HG03175 (cell line): ENCODE measurements around the gene R3HDM2.
"Not testable (repeated sequence)": the region's sequence is repeated elsewhere in the genome, so short reads cannot be mapped to it uniquely, and the experiment has no call there.

ENCODE experiments used
- ATAC-seq: cut with Tn5 transposase; IDR thresholded peaks from one replicate; pipeline ENCODE4 v1.9.1; 2021; ENCODE audit warnings: mild to moderate bottlenecking, moderate library complexity; ENCODE audit not compliant: unreplicated experiment

R3HDM2 gene

GRCh38 chr12:57276233-57276632 lies 154.6 kb downstream of the R3HDM2 start:
- ATAC-seq: not testable (repeated sequence)

GRCh38 chr12:57273516-57273915 lies 157.3 kb downstream of the R3HDM2 start:
- no peak for ATAC-seq

- ATAC-seq: no peak
Measured at GRCh38 chr12:57272337-57273151, 158.3 kb downstream of the R3HDM2 start.

GRCh38 chr12:57270966-57271470 lies 159.8 kb downstream of the R3HDM2 start:
- no peak for ATAC-seq

GRCh38 chr12:57268264-57268663 lies 162.6 kb downstream of the R3HDM2 start:
- no peak for ATAC-seq

GRCh38 chr12:57266681-57267080 lies 164.2 kb downstream of the R3HDM2 start:
- no peak for ATAC-seq

- ATAC-seq: no peak
Measured at GRCh38 chr12:57263096-57263495, 167.7 kb downstream of the R3HDM2 start.

GRCh38 chr12:57262126-57262822 lies 168.6 kb downstream of the R3HDM2 start:
- ATAC-seq: no peak

GRCh38 chr12:57261428-57261865 lies 169.4 kb downstream of the R3HDM2 start:
- no peak for ATAC-seq

- no peak for ATAC-seq
Measured at GRCh38 chr12:57260366-57260765, 170.5 kb downstream of the R3HDM2 start.

GRCh38 chr12:57258977-57259970 lies 171.6 kb downstream of the R3HDM2 start:
- no peak for ATAC-seq

- ATAC-seq: no peak
Measured at GRCh38 chr12:57255916-57256315, 174.9 kb downstream of the R3HDM2 start.

- no peak for ATAC-seq
Measured at GRCh38 chr12:57254506-57255280, 176.2 kb downstream of the R3HDM2 start.

- ATAC-seq: no peak
Measured at GRCh38 chr12:57250956-57251355, 179.9 kb downstream of the R3HDM2 start, which contains the start of gene STAC3. Gene STAC3, minus strand, starts transcription at chr12:57251187. Its CDS starts 1,551 bp downstream, at chr12:57249636.

GRCh38 chr12:57250541-57250940 lies 180.3 kb downstream of the R3HDM2 start:
- no peak for ATAC-seq

GRCh38 chr12:57248934-57249742 lies 181.7 kb downstream of the R3HDM2 start:
- no peak for ATAC-seq

- no peak for ATAC-seq
Measured at GRCh38 chr12:57247041-57247440, 183.8 kb downstream of the R3HDM2 start.

- ATAC-seq: no peak
Measured at GRCh38 chr12:57244312-57244696, 186.5 kb downstream of the R3HDM2 start.
